Endothelial cell of umbilical vein (primary cell): Measurements from ENCODE around the gene CHN2. TPM values are rescaled to one million over a fixed set of nuclear protein-coding genes. Genes with fewer than 3 reads are reported as not detected.

ENCODE experiments used
- BruUV-seq: library from RNA; stranded (reverse); fragments of 400-500 nt; replicated peaks from 2 replicates; lab custom pipeline; 2021; lab: Mats Ljungman, UMichigan
- CTCF ChIA-PET: fragments of 300-600, 350-600 bp; sonication (Branson Sonifier 250); formaldehyde crosslinking; loops from one replicate; lab custom pipeline; 2021; ENCODE audit warnings: antibody characterized with exemption, inconsistent platforms; lab: Charles Lee
- POLR2A ChIA-PET: fragments of 300-600, 350-600 bp; sonication (Branson Sonifier 250); formaldehyde crosslinking; loops from one replicate; lab custom pipeline; 2021; ENCODE audit warnings: antibody characterized with exemption, inconsistent platforms; lab: Charles Lee
- DNase-seq: peaks from one replicate; pipeline ENCODE4 v3.0.0-alpha.2; 2011; ENCODE audit warnings: low read depth, low spot score
- FAIRE-seq: peaks from 2 replicates; lab custom pipeline; 2011; peaks lifted over from hg19 to GRCh38; lab: Jason Lieb, UNC
- H2AFZ ChIP-seq: 2 replicates; pipeline ENCODE4 v1.6.0; 2012; ENCODE audit warnings: low read depth, low read length, control low read depth, inconsistent platforms
- H3K27ac ChIP-seq: 2 replicates; pipeline ENCODE4 v1.5.1; 2011; ENCODE audit warnings: low read depth, mild to moderate bottlenecking, control low read depth, low read length, moderate library complexity; ENCODE audit not compliant: insufficient read depth
- H3K27me3 ChIP-seq, 2 experiments: 2 replicates each; pipeline versions ENCODE4 v1.6.0 to v1.6.1; 2011; ENCODE audit warnings: low read length in 2 of 2, mixed read lengths in 1 of 2; ENCODE audit not compliant: control insufficient read depth in 2 of 2, insufficient read depth in 2 of 2
- H3K36me3 ChIP-seq, 2 experiments: 2 replicates in 1 of 2; 3 replicates in 1 of 2; pipeline ENCODE4 v1.5.1; 2011; ENCODE audit warnings: low read length in 2 of 2, mild to moderate bottlenecking in 1 of 2, moderate library complexity in 1 of 2; ENCODE audit not compliant: control insufficient read depth in 2 of 2, insufficient read depth in 2 of 2; ENCODE audit errors: extremely low read depth in 1 of 2
- H3K4me1 ChIP-seq: 3 replicates; pipeline ENCODE4 v1.5.1; 2011; ENCODE audit warnings: mild to moderate bottlenecking, low read length; ENCODE audit not compliant: control insufficient read depth, insufficient read depth; ENCODE audit errors: extremely low read depth
- H3K4me2 ChIP-seq: 2 replicates; pipeline ENCODE4 v1.6.1; 2011; ENCODE audit warnings: low read length, control low read depth, mixed read lengths; ENCODE audit not compliant: insufficient read depth
- H3K4me3 ChIP-seq, 3 experiments: fragments of 200-600 bp in 1 of 3; sonication (generic), shearing (Covaris generic) in 1 of 3; replicated peaks in 1 of 3; 2 replicates each; pipeline ENCODE4 v1.5.1; 2011 to 2016; ENCODE audit warnings: control low read depth in 3 of 3, low read length in 3 of 3, mild to moderate bottlenecking in 2 of 3, inconsistent platforms in 1 of 3, low read depth in 1 of 3, moderate library complexity in 1 of 3; ENCODE audit not compliant: insufficient read depth in 1 of 3
- H3K79me2 ChIP-seq: 2 replicates; pipeline ENCODE4 v1.6.0; 2012; ENCODE audit warnings: low read length, inconsistent platforms; ENCODE audit not compliant: control insufficient read depth, insufficient read depth
- H3K9ac ChIP-seq: replicated peaks from 2 replicates; pipeline ENCODE3; 2011; ENCODE audit warnings: low read length, control low read depth; ENCODE audit not compliant: insufficient read depth; ENCODE audit errors: extremely low read depth
- H3K9me1 ChIP-seq: replicated peaks from 3 replicates; pipeline ENCODE4 v1.6.0; 2011; ENCODE audit warnings: mild to moderate bottlenecking, low read length; ENCODE audit not compliant: control insufficient read depth, insufficient read depth; ENCODE audit errors: extremely low read depth
- H3K9me3 ChIP-seq: replicated peaks from 2 replicates; pipeline ENCODE4 v1.5.1; 2012; ENCODE audit warnings: low read length, inconsistent platforms; ENCODE audit not compliant: control insufficient read depth, insufficient read depth
- H4K20me1 ChIP-seq: replicated peaks from 2 replicates; pipeline ENCODE3; 2011; ENCODE audit warnings: mild to moderate bottlenecking, low read length; ENCODE audit not compliant: control insufficient read depth, insufficient read depth; ENCODE audit errors: extremely low read depth
- CTCF ChIP-seq, 2 donors: IDR thresholded peaks; 1 replicate in 1 of 2; 2 replicates in 1 of 2; pipeline ENCODE4 v1.5.1; 2011; ENCODE audit warnings: low read length in 2 of 2, mild to moderate bottlenecking in 2 of 2, moderate library complexity in 2 of 2, control low read depth in 1 of 2, inconsistent platforms in 1 of 2, low read depth in 1 of 2; ENCODE audit not compliant: insufficient read depth in 1 of 2; ENCODE audit errors: extremely low read depth in 1 of 2
- EZH2 ChIP-seq: IDR thresholded peaks from 2 replicates; pipeline ENCODE4 v1.6.1; 2012; ENCODE audit warnings: borderline replicate concordance, low read depth, mild to moderate bottlenecking, moderate library complexity, low read length, inconsistent platforms; ENCODE audit not compliant: severe bottlenecking
- FOS ChIP-seq: IDR thresholded peaks from 2 replicates; pipeline ENCODE4 v1.6.1; 2011; ENCODE audit warnings: mild to moderate bottlenecking, low read length, moderate library complexity, borderline replicate concordance; ENCODE audit not compliant: insufficient read depth
- GATA2 ChIP-seq: IDR thresholded peaks from 2 replicates; pipeline ENCODE4 v1.7.0; 2011; ENCODE audit warnings: low read depth, mild to moderate bottlenecking, moderate library complexity, mixed read lengths, low read length; ENCODE audit not compliant: insufficient read length, insufficient read depth
- JUN ChIP-seq: IDR thresholded peaks from 2 replicates; pipeline ENCODE4 v1.6.1; 2011; ENCODE audit warnings: borderline replicate concordance, low read depth; ENCODE audit not compliant: insufficient read length, insufficient read depth
- MAX ChIP-seq: IDR thresholded peaks from 2 replicates; pipeline ENCODE4 v1.6.1; 2011; ENCODE audit not compliant: insufficient read depth, insufficient read length
- MYC ChIP-seq: IDR thresholded peaks from one replicate; pipeline ENCODE4 v1.6.1; 2011; ENCODE audit warnings: mild to moderate bottlenecking, low read depth, low read length
- POLR2AphosphoS5 ChIP-seq: IDR thresholded peaks from 2 replicates; pipeline ENCODE4 v1.6.1; 2012; ENCODE audit warnings: low read depth, mild to moderate bottlenecking, control low read depth, low read length, moderate library complexity; ENCODE audit not compliant: insufficient read depth
- dilution Hi-C: fragments of 300-500 bp; cut with MboI; formaldehyde crosslinking; loops from one replicate; pipeline ENCODE4 v1.15.0; 2019; ENCODE audit warnings: low sequenced_read_pairs; ENCODE audit not compliant: extremely low pct_ligation_motif_present
- intact Hi-C: fragments of 100-400 bp; cut with micrococcal nuclease; formaldehyde crosslinking; loops from one replicate; pipeline ENCODE4 v1.10.0; 2022
- polyA plus RNA-seq, 4 experiments: library from polyadenylated mRNA; depleted of rRNA in 3 of 4; stranded (reverse) in 3 of 4; unstranded in 1 of 4; fragments of >200 nt; gene quantifications; 2 replicates each; pipeline versions ENCODE4 v1.2.1 to v1.2.3, GENCODE V29; 2011 to 2012; ENCODE audit warnings: missing spikeins in 1 of 4
- total RNA-seq: library from RNA; stranded (reverse); gene quantifications from 2 replicates; pipeline ENCODE4 v1.2.3, GENCODE V29; 2021

The CHN2 gene
- total and polyA plus RNA-seq, 2 donors (not counting 3 experiments of a cell fraction or from before 2014, with no cell fraction given), result 1.4 to 5.0 TPM

GRCh38 chr7:29184599-29184998, 10.0 kb upstream of the CHN2 start:
- dilution Hi-C loops, result no loop called here
- no peak overlapping the region for H3K4me2 ChIP-seq
- ChIA-PET POLR2A (no interaction called here), CTCF (interaction anchor here (0.8 to 1.9 kb wide), 3 partner anchors 134 to 263 kb away, joined by 3 to 4 read pairs (median 4); no protein-coding TSS in a partner anchor)
- H3K9me3 ChIP-seq, result no peaks in the 10 kb centered on the region
- no peaks in the 10 kb centered on the region for H3K36me3 ChIP-seq
- TF ChIP-seq EZH2 (no peak), GATA2 (no peak), MYC (no peak), JUN (no peak), MAX (no peak)
- no peaks in the 10 kb centered on the region for H3K79me2 ChIP-seq
- FAIRE-seq, result no peak
- intact Hi-C loops, result no loop called here
- no peak overlapping the region for H3K4me3 ChIP-seq
- no peaks in the 10 kb centered on the region for H4K20me1 ChIP-seq
- H2AFZ ChIP-seq, result no peak overlapping the region
- no TSS peak for BruUV-seq
- no peak overlapping the region for H3K9ac ChIP-seq
- no peaks in the 10 kb centered on the region for H3K9me1 ChIP-seq
- no peaks in the 10 kb centered on the region for H3K27me3 ChIP-seq
- H3K4me1 ChIP-seq, result no peaks in the 10 kb centered on the region
- no peak for DNase-seq
- no peak overlapping the region for H3K27ac ChIP-seq

- Histone ChIP-seq H3K4me1 (no peaks in the 10 kb centered on the region), H3K9ac (no peak overlapping the region), H3K4me2 (no peak overlapping the region), H3K9me3 (no peaks in the 10 kb centered on the region), H3K27ac (no peak overlapping the region), H3K36me3 (no peaks in the 10 kb centered on the region), H2AFZ (no peak overlapping the region), H4K20me1 (no peaks in the 10 kb centered on the region), H3K9me1 (no peaks in the 10 kb centered on the region), H3K4me3 (no peak overlapping the region), H3K79me2 (no peaks in the 10 kb centered on the region), H3K27me3 (no peaks in the 10 kb centered on the region)
- no TSS peak for BruUV-seq
- TF ChIP-seq CTCF (IDR thresholded peaks at IDR 0.05; ENCODE audit: extremely low read depth in 1 of 2, insufficient read depth in 1 of 2, low read depth in 1 of 2, low read length in 2 of 2) (no peak), FOS (no peak), MYC (no peak), GATA2 (no peak), MAX (no peak), POLR2AphosphoS5 (no peak), JUN (no peak), EZH2 (no peak)
- ChIA-PET POLR2A (no interaction called here), CTCF (interaction anchor here (0.7 to 1.9 kb wide), 2 partner anchors 225 to 264 kb away, joined by 3 to 4 read pairs; no protein-coding TSS in a partner anchor)
- DNase-seq (no peak), FAIRE-seq (no peak)
- dilution Hi-C loops (no loop called here), intact Hi-C loops (no loop called here)
Measured at GRCh38 chr7:29185613-29186012, 9.0 kb upstream of the CHN2 start.
